Retina (tissue), 1 donor: ENCODE measurements around the gene PKN3.
"Not testable (repeated sequence)": the region's sequence is repeated elsewhere in the genome, so short reads cannot be mapped to it uniquely, and the experiment has no call there.

Experiments
- DNase-seq: peaks from one replicate; pipeline ENCODE4 v3.0.0-alpha.2; 2016

The PKN3 gene

GRCh38 chr9:128702445-128702948, at the start of gene PKN3:
TSS of gene PKN3 (plus strand) at chr9:128702503. CDS start at chr9:128702916, 413 bp downstream.
- peak; percentile 96 for DNase-seq

GRCh38 chr9:128653908-128654307, 48.4 kb upstream of the PKN3 start:
- no peak for DNase-seq

- DNase-seq: no peak
Observed at GRCh38 chr9:128654481-128654880, 47.8 kb upstream of the PKN3 start.

GRCh38 chr9:128656416-128657343, 45.6 kb upstream of the PKN3 start, which contains the start of gene DYNC2I2:
TSS of gene DYNC2I2 (minus strand) at chr9:128656847. CDS start at chr9:128656726, 121 bp downstream.
- peak; percentile 100 for DNase-seq

GRCh38 chr9:128657344-128657704, 45.0 kb upstream of the PKN3 start:
- DNase-seq: no peak

GRCh38 chr9:128657796-128658195, 44.5 kb upstream of the PKN3 start:
- no peak for DNase-seq

- DNase-seq: not testable (repeated sequence)
Observed at GRCh38 chr9:128666481-128666941, 35.8 kb upstream of the PKN3 start.

GRCh38 chr9:128669786-128670185, 32.5 kb upstream of the PKN3 start:
- DNase-seq: no peak

GRCh38 chr9:128675382-128675781, 26.9 kb upstream of the PKN3 start:
- no peak for DNase-seq

GRCh38 chr9:128677794-128678193, 24.5 kb upstream of the PKN3 start:
- DNase-seq: no peak

- DNase-seq: peak; percentile 52
Observed at GRCh38 chr9:128683340-128684064, 18.8 kb upstream of the PKN3 start.

- DNase-seq: peak; percentile 61
Observed at GRCh38 chr9:128684065-128684324, 18.3 kb upstream of the PKN3 start.

- DNase-seq: peak; percentile 24
Observed at GRCh38 chr9:128684325-128685199, 17.7 kb upstream of the PKN3 start.

GRCh38 chr9:128685636-128686489, 16.4 kb upstream of the PKN3 start:
- DNase-seq: no peak

GRCh38 chr9:128687453-128687852, 14.8 kb upstream of the PKN3 start:
- no peak for DNase-seq

- DNase-seq: peak; percentile 88
Observed at GRCh38 chr9:128688501-128689292, 13.6 kb upstream of the PKN3 start, which contains the start of gene SET. TSS of gene SET (plus strand) at chr9:128689222. CDS start at chr9:128689583, 361 bp downstream.

GRCh38 chr9:128689293-128689774, 13.0 kb upstream of the PKN3 start:
- DNase-seq: no peak

- peak; percentile 53 for DNase-seq
Observed at GRCh38 chr9:128689820-128690683, 12.3 kb upstream of the PKN3 start.

GRCh38 chr9:128690684-128691034, 11.6 kb upstream of the PKN3 start:
- no peak for DNase-seq

GRCh38 chr9:128693738-128694137, 8.6 kb upstream of the PKN3 start:
- DNase-seq: not testable (repeated sequence)
